ENCODE data around the gene RPRD1B.

GRCh38 chr20:38125157-38126056 is 91.9 kb downstream of the RPRD1B start:
- TF ChIP-seq CTCF (IDR thresholded peaks at IDR 0.05) (no peak), NFE2L2 (conservative IDR thresholded peaks at IDR 0.05; ENCODE audit: low read length) (no peak), CHD4 (IDR thresholded peaks at IDR 0.05; ENCODE audit: borderline replicate concordance) (no peak)

All from A549 (cell line).